HepG2 (cell line): ENCODE measurements around the gene DEFB113. TPM values are rescaled to one million over a fixed set of nuclear protein-coding genes. Genes with fewer than 3 reads are reported as not detected.

ENCODE experiments used
- ATAC-seq: fragments of 200-7000 bp; cut with Tn5 transposase; 3 replicates; pipeline ENCODE4 v1.9.1; 2020; ENCODE audit warnings: mild to moderate bottlenecking, moderate library complexity
- BruUV-seq: library from RNA; stranded (reverse); fragments of 400-500 nt; replicated peaks from 2 replicates; lab custom pipeline; 2021; lab: Mats Ljungman, UMichigan
- CTCF ChIA-PET: fragments of 300-600 bp; formaldehyde crosslinking; extraction: SDS; loops from one replicate; lab custom pipeline; 2021; ENCODE audit warnings: low total read pairs, inconsistent platforms, low intra/inter-chr PET ratio; lab: Yijun Ruan, JAX
- POLR2A ChIA-PET: fragments of 350-600 bp; sonication (Branson Sonifier 250); formaldehyde crosslinking; loops from one replicate; lab custom pipeline; 2020; ENCODE audit warnings: antibody characterized with exemption, inconsistent platforms; lab: Yijun Ruan, JAX
- DNase-seq: peaks from one replicate; pipeline ENCODE4 v3.0.0-alpha.2; 2015; ENCODE audit warnings: low spot score
- FAIRE-seq: peaks from 3 replicates; lab custom pipeline; 2011; peaks lifted over from hg19 to GRCh38; lab: Jason Lieb, UNC
- H2AFZ ChIP-seq: one replicate; pipeline ENCODE4 v1.6.1; 2011; ENCODE audit warnings: low read length, inconsistent platforms
- H3K27ac ChIP-seq: fragments of 300-600 bp; 3 replicates; pipeline ENCODE4 v1.8.0; 2011; ENCODE audit warnings: mixed run types, mild to moderate bottlenecking, mixed read lengths, low read length, inconsistent platforms; ENCODE audit not compliant: insufficient read depth; ENCODE audit errors: extremely low read length
- H3K27me3 ChIP-seq, 2 experiments: fragments of 200-600 bp in 1 of 2; 2 replicates in 1 of 2; 3 replicates in 1 of 2; pipeline versions ENCODE4 v1.6.0 to v1.8.0; 2011; ENCODE audit warnings: low read length in 2 of 2, mild to moderate bottlenecking in 2 of 2, moderate library complexity in 2 of 2, inconsistent platforms in 1 of 2; ENCODE audit not compliant: insufficient read depth in 2 of 2, control insufficient read depth in 1 of 2
- H3K36me3 ChIP-seq, 2 experiments: fragments of 200-600 bp in 1 of 2; replicated peaks in 1 of 2; 2 replicates in 1 of 2; 3 replicates in 1 of 2; pipeline versions ENCODE4 v1.5.1 to v1.8.0; 2011; ENCODE audit warnings: low read length in 2 of 2, inconsistent platforms in 1 of 2; ENCODE audit not compliant: insufficient read depth in 2 of 2, control insufficient read depth in 1 of 2
- H3K4me1 ChIP-seq: 2 replicates; pipeline ENCODE4 v1.5.1; 2012; ENCODE audit warnings: low read length, inconsistent platforms; ENCODE audit not compliant: insufficient read depth
- H3K4me2 ChIP-seq: 2 replicates; pipeline ENCODE4 v1.6.0; 2011; ENCODE audit warnings: low read depth, low read length, inconsistent platforms
- H3K4me3 ChIP-seq, 3 experiments: fragments of 200-600 bp in 1 of 3; sonication (generic), shearing (Covaris generic) in 1 of 3; replicated peaks in 1 of 3; 2 replicates each; pipeline ENCODE4 v1.5.1; 2011 to 2016; ENCODE audit warnings: low read length in 3 of 3, inconsistent platforms in 2 of 3, low read depth in 2 of 3, mild to moderate bottlenecking in 2 of 3, control low read depth in 1 of 3, mixed read lengths in 1 of 3; ENCODE audit not compliant: insufficient read depth in 1 of 3
- H3K79me2 ChIP-seq: one replicate; pipeline ENCODE4 v1.6.1; 2011; ENCODE audit warnings: low read length, inconsistent platforms; ENCODE audit not compliant: insufficient read depth
- H3K9ac ChIP-seq: 2 replicates; pipeline ENCODE4 v1.6.0; 2011; ENCODE audit warnings: mild to moderate bottlenecking, low read depth, low read length, inconsistent platforms; ENCODE audit not compliant: insufficient read depth
- H3K9me3 ChIP-seq: 2 replicates; pipeline ENCODE4 v1.5.1; 2012; ENCODE audit warnings: mild to moderate bottlenecking, low read length
- H4K20me1 ChIP-seq: 2 replicates; pipeline ENCODE4 v1.6.0; 2011; ENCODE audit warnings: inconsistent platforms, mild to moderate bottlenecking, low read length, moderate library complexity; ENCODE audit not compliant: insufficient read depth
- CENPT ChIP-seq: sonication (generic); formaldehyde crosslinking; IDR thresholded peaks from 2 replicates; pipeline ENCODE4 v1.8.0; 2022; ENCODE audit warnings: low read depth, mild to moderate bottlenecking, moderate library complexity, missing genetic modification reagents
- IKZF1 ChIP-seq: fragments of 450-650 bp; IDR thresholded peaks from 2 replicates; pipeline ENCODE4 v1.7.1; 2016
- KLF13 ChIP-seq: sonication (generic); formaldehyde crosslinking; IDR thresholded peaks from 2 replicates; pipeline ENCODE4 v1.4.0; 2020; ENCODE audit warnings: mild to moderate bottlenecking, missing genetic modification reagents
- MLLT10 ChIP-seq: sonication (generic); formaldehyde crosslinking; IDR thresholded peaks from 2 replicates; pipeline ENCODE4 v1.4.0; 2020; ENCODE audit warnings: missing genetic modification reagents
- REPIN1 ChIP-seq: sonication (generic); formaldehyde crosslinking; IDR thresholded peaks from 2 replicates; pipeline ENCODE4 v1.8.0; 2022; ENCODE audit warnings: missing genetic modification reagents, low read depth, mild to moderate bottlenecking, borderline replicate concordance
- SOX6 ChIP-seq, 2 experiments: fragments of 450-650 bp in 1 of 2; sonication (generic) in 1 of 2; formaldehyde crosslinking in 1 of 2; IDR thresholded peaks; 2 replicates each; pipeline versions ENCODE4 v1.4.0 to v1.6.1; 2017 to 2020; ENCODE audit warnings: antibody characterized with exemption in 1 of 2, mild to moderate bottlenecking in 1 of 2, missing genetic modification reagents in 1 of 2
- TOPORS ChIP-seq: sonication (generic); formaldehyde crosslinking; IDR thresholded peaks from 2 replicates; pipeline ENCODE4 v1.8.0; 2023; ENCODE audit warnings: mild to moderate bottlenecking, missing genetic modification reagents
- ZFP37 ChIP-seq: sonication (generic); formaldehyde crosslinking; IDR thresholded peaks from 2 replicates; pipeline ENCODE4 v1.4.0; 2020; ENCODE audit warnings: missing genetic modification reagents, borderline replicate concordance
- ZKSCAN5 ChIP-seq: sonication (generic); formaldehyde crosslinking; IDR thresholded peaks from 2 replicates; pipeline ENCODE4 v1.5.1; 2020; ENCODE audit warnings: mild to moderate bottlenecking, missing genetic modification reagents
- ZNF136 ChIP-seq: sonication (generic); formaldehyde crosslinking; IDR thresholded peaks from 2 replicates; pipeline ENCODE4 v1.8.1; 2022; ENCODE audit warnings: low read depth, mild to moderate bottlenecking, moderate library complexity, missing genetic modification reagents
- ZNF761 ChIP-seq: sonication (generic); formaldehyde crosslinking; conservative IDR thresholded peaks from 2 replicates; pipeline ENCODE4 v1.4.0; 2020; ENCODE audit warnings: mild to moderate bottlenecking, missing genetic modification reagents
- WGBS: methylation state at CpG from one replicate; pipeline ENCODE4 v1.1.6; 2017; ENCODE audit warnings: low lambda C conversion rate; 5-methylcytosine and 5-hydroxymethylcytosine counted together
- in situ Hi-C: cut with HindIII; loops from 2 replicates; pipeline ENCODE4 v1.10.0; 2017; ENCODE audit warnings: low pct_unique_long_range_greater_than_20kb; ENCODE audit not compliant: extremely low pct_ligation_motif_present
- intact Hi-C: fragments of 100-400 bp; cut with micrococcal nuclease; formaldehyde crosslinking; loops from one replicate; pipeline ENCODE4 v1.10.0; 2022; ENCODE audit not compliant: unreplicated experiment
- polyA plus RNA-seq, 8 experiments: library from polyadenylated mRNA; depleted of rRNA in 3 of 8; stranded (reverse) in 7 of 8; unstranded in 1 of 8; fragments of >200 nt; fragmentation: Illumina TruSeq in 4 of 8; extraction: Trizol in 4 of 8; gene quantifications; 2 replicates each; pipeline versions ENCODE4 v1.2.1 to v1.2.3, GENCODE V29; 2011 to 2016; ENCODE audit warnings: low read depth in 4 of 8, missing spikeins in 1 of 8, mixed read lengths in 1 of 8; ENCODE audit not compliant: insufficient read depth in 1 of 8
- total RNA-seq, 5 experiments: library from RNA; depleted of rRNA; stranded (reverse); fragments of >200 nt; fragmentation: Illumina TruSeq; extraction: Trizol; gene quantifications; 2 replicates each; pipeline ENCODE4 v1.2.3, GENCODE V29; 2016; ENCODE audit warnings: low read depth in 1 of 5
- TF ChIP-seq, protein P1 (sequence below): IDR thresholded peaks from 2 replicates; pipeline ENCODE4 v1.6.1; 2016; ENCODE audit warnings: missing compliant biosample characterization, missing genetic modification reagents, borderline replicate concordance
- TF ChIP-seq, protein P2 (sequence below): sonication (generic); formaldehyde crosslinking; IDR thresholded peaks from 2 replicates; pipeline ENCODE4 v1.8.1; 2023; ENCODE audit warnings: mild to moderate bottlenecking, inconsistent platforms, moderate library complexity, missing genetic modification reagents, borderline replicate concordance
- TF ChIP-seq, protein P3 (sequence below): sonication (generic); formaldehyde crosslinking; IDR thresholded peaks from 2 replicates; pipeline ENCODE4 v1.9.0; 2021; ENCODE audit warnings: missing genetic modification reagents, mild to moderate bottlenecking, borderline replicate concordance

DEFB113 gene
- total and polyA plus RNA-seq, 2 of the 13 experiments (the other 11 are each of a cell fraction or from before 2014, with no cell fraction given) = not detected

DNA sequence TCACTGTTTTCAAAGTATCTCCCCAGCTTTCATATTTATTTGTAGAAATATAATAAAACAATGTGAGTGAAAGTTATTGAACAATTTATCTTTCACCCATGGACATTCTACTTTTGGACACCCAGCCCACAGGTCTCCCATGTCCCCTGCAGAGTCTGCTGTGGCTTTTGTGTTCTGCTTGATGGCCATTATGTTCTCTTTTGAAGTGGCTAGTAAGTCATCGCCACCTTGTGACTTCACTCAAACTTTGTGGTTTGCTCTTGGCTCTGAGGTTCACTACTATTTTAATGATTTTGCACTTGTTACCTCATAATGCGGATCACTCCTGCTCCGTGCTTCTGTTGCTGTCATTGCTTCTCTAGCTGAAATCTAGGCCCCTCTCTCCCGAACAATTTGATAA, 10.2 kb upstream of the DEFB113 start:
- FAIRE-seq = no peak
- Histone ChIP-seq H3K27ac (no peak overlapping the region), H3K9ac (no peak overlapping the region), H4K20me1 (no peaks in the 10 kb centered on the region), H3K36me3 (no peaks in the 10 kb centered on the region), H3K27me3 (no peaks in the 10 kb centered on the region), H3K4me3 (no peak overlapping the region), H2AFZ (no peak overlapping the region), H3K9me3 (no peaks in the 10 kb centered on the region), H3K4me2 (no peak overlapping the region), H3K79me2 (no peaks in the 10 kb centered on the region), H3K4me1 (no peaks in the 10 kb centered on the region)
- in situ Hi-C loops (no loop called here), intact Hi-C loops (no loop called here)
- no peak for DNase-seq
- ChIA-PET POLR2A (no interaction called here), CTCF (no interaction called here)
- BruUV-seq = no TSS peak
- ATAC-seq = no peak
- TF ChIP-seq TOPORS (CRISPR knock-in tag) = no peak
- TF ChIP-seq, protein P1, sequence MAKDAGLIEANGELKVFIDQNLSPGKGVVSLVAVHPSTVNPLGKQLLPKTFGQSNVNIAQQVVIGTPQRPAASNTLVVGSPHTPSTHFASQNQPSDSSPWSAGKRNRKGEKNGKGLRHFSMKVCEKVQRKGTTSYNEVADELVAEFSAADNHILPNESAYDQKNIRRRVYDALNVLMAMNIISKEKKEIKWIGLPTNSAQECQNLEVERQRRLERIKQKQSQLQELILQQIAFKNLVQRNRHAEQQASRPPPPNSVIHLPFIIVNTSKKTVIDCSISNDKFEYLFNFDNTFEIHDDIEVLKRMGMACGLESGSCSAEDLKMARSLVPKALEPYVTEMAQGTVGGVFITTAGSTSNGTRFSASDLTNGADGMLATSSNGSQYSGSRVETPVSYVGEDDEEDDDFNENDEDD = no peak
- no peak for TF ChIP-seq REPIN1 (CRISPR knock-in tag)
- no peak for TF ChIP-seq MLLT10 (CRISPR knock-in tag)
- TF ChIP-seq IKZF1 = no peak
- no peak for TF ChIP-seq CENPT
- no peak for TF ChIP-seq ZFP37
- TF ChIP-seq, protein P2, sequence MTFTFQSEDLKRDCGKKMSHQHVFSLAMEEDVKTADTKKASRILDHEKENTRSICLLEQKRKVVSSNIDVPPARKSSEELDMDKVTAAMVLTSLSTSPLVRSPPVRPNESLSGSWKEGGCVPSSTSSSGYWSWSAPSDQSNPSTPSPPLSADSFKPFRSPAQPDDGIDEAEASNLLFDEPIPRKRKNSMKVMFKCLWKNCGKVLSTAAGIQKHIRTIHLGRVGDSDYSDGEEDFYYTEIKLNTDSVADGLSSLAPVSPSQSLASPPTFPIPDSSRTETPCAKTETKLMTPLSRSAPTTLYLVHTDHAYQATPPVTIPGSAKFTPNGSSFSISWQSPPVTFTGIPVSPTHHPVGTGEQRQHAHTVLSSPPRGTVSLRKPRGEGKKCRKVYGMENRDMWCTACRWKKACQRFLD (CRISPR knock-in tag) = no peak
- TF ChIP-seq SOX6 (IDR thresholded peaks at IDR 0.05) = no peak
- TF ChIP-seq SOX6 (CRISPR knock-in tag; IDR thresholded peaks at IDR 0.05) = no peak
- TF ChIP-seq ZKSCAN5 (CRISPR knock-in tag) = no peak
- no peak for TF ChIP-seq ZNF136 (CRISPR knock-in tag)
- TF ChIP-seq, protein P3, sequence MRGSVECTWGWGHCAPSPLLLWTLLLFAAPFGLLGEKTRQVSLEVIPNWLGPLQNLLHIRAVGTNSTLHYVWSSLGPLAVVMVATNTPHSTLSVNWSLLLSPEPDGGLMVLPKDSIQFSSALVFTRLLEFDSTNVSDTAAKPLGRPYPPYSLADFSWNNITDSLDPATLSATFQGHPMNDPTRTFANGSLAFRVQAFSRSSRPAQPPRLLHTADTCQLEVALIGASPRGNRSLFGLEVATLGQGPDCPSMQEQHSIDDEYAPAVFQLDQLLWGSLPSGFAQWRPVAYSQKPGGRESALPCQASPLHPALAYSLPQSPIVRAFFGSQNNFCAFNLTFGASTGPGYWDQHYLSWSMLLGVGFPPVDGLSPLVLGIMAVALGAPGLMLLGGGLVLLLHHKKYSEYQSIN = no peak
- no peak for TF ChIP-seq KLF13
- TF ChIP-seq ZNF761 = no peak
- whole genome bisulfite sequencing = 37% methylated on average over 4 of the region's 4 CpGs
